ENCODE data around the gene TRIM64C.
"Not testable (repeated sequence)": the region's sequence is repeated elsewhere in the genome, so short reads cannot be mapped to it uniquely, and the experiment has no call there.

Gene TRIM64C, protein sequence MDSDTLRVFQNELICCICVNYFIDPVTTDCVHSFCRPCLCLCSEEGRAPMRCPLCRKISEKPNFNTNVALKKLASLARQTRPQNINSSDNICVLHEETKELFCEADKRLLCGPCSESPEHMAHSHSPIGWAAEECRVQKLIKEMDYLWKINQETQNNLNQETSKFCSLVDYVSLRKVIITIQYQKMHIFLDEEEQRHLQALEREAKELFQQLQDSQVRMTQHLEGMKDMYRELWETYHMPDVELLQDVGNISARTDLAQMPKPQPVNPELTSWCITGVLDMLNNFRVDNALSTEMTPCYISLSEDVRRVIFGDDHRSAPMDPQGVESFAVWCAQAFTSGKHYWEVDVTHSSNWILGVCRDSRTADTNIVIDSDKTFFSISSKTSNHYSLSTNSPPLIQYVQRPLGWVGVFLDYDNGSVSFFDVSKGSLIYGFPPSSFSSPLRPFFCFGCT

DNA sequence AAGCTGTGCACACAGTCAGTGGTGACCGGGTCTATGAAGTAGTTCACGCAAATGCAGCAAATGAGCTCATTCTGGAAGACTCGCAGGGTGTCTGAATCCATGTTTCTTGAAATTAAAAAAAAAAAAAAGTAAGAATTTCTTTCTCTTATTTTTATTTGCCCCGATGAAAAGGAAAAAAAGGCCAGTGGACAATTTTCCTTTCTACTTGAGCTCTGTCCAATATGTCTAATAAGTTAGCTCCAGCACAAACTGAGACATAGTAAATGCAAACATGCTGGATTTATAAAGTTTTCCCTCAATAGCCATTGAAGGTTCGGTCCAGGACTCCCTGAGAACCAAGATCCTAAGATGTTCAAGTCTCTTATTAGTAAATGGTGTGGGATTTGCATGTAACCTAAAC is at the start of gene TRIM64C:
Gene TRIM64C, minus strand, starts transcription at position 101 of the 400 bp plus-strand sequence. Its CDS starts 0 bp downstream, at position 101.
- in situ Hi-C loops (cut with MboI; ENCODE audit: low sequenced_read_pairs), result not testable (repeated sequence)

DNA sequence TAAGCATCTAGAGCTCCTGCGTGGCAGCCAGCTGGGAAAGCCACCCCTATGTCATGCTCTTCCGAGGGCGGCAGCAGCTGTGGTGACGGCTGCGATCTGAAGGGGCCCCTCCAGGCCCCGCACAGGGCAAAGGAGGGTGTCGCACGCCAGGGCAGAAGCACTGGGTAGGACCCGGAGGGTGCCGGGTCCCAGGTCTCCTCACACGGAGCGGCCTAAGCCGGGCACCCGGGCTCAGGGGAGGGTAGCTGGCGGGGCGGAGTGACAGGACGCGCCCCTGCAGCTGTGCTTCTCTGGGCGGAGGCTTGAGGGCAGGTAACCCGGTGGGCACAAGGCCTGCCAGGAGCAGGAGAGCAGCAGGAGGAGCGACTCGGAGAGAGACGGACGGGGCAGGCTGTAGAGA is 43.4 kb upstream of the TRIM64C start:
- in situ Hi-C loops (cut with MboI; ENCODE audit: low sequenced_read_pairs), result not testable (repeated sequence)

DNA sequence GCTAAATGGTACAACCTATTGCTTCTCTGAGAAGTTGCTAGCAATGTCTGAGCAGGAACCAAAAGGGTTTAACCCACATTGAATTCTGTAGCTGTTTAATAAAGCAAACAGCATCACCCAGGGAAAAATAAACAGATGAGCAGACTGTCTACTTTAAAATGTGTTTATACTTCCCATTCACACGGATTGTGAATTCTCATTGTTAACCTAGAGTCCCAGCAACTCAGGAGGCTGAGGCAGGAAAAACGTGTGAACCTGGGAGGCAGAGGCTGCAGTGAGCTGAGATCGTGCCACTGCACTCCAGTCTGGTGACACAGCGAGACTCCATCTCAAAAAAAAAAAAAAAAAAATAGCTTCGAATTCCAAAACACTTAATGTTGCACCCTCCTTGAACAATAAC is 11.0 kb upstream of the TRIM64C start:
- in situ Hi-C loops (cut with MboI; ENCODE audit: low sequenced_read_pairs), result not testable (repeated sequence)

DNA sequence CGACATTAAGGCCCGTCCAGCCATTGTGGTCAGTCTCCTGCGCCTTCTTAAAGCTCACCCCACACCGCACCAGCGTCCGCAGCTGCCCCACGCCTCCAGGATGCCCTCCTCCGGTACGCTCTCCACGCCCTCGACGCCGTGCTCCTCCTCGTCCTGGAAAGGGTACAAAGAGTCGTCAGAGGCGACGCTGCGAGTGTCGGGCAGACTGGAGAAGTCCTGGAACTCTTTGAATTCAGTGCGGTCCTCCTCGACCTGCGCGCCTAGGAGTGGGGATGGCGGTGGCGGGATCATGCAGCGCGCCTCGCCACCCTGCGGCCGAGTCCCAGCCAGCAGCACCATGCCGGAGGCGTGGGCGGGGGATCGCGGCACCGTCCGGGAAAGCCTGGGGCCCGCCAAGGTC is 9.1 kb downstream of the TRIM64C start:
- in situ Hi-C loops (cut with MboI; ENCODE audit: low sequenced_read_pairs), result not testable (repeated sequence)

DNA sequence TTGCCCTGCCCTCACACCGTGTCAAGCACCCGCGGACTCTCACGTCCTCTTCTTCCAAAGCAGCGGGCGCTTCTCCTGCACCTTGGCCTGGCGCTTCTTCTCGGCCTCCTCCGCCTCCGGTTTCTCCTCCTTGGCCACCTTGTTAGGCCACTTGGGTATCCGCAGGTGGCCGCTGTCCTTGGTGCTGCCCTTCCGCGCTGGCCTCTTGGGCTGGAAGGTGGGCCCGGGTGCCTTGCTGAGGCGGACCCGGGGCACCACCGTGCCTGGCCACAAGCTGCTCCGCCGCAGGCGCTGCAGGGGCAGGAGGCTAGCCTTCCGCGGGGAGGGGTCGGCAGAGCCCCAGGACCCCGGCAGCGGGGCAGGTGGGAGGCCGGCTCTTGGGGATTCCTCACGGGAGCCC is 10.7 kb downstream of the TRIM64C start:
- in situ Hi-C loops (cut with MboI; ENCODE audit: low sequenced_read_pairs), result not testable (repeated sequence)

DNA sequence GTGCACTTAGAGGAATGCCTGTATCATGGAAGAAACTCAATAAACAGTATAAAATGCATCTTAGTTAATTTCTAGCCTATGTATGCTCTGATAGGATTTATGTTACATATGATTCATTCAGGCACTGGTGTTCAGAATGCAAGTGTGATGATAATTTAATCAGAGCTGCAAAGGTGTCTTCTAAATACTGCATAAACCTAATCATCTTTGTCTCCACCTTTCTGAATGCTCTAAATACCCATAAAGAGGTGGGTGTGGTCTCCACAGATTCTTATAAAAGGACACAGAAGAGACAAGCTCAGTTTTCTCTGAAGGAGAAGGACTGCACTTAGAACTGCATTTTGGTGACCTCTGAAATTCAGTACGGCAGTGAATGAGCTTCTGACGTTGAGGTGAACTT is 30.4 kb downstream of the TRIM64C start, which contains the start of gene TRIM49B:
Gene TRIM49B, plus strand, starts transcription at position 301 of the 400 bp plus-strand sequence. CDS start 2,777 bp downstream, outside the sequence.
- in situ Hi-C loops (cut with MboI; ENCODE audit: low sequenced_read_pairs), result not testable (repeated sequence)

Measured in HL-60/S4 treated with retinoic acid at 250 ng/mL for 4 days and 3 days (cell line).